Epithelial cell of esophagus (primary cell): ENCODE data around the gene BOD1L1.

ENCODE experiments used
- DNase-seq: peaks from one replicate; pipeline ENCODE4 v3.0.0; 2010; ENCODE audit warnings: low read depth
- H3K4me3 ChIP-seq: 2 replicates; pipeline ENCODE4 v1.5.1; 2011; ENCODE audit warnings: mild to moderate bottlenecking, low read length, control low read depth
- TF ChIP-seq, protein P1 (sequence below): IDR thresholded peaks from 2 replicates; pipeline ENCODE4 v1.5.1; 2011; ENCODE audit warnings: low read depth, mild to moderate bottlenecking, low read length, control low read depth, inconsistent platforms; ENCODE audit not compliant: insufficient read depth; ENCODE audit errors: missing control alignments

Gene BOD1L1

DNA sequence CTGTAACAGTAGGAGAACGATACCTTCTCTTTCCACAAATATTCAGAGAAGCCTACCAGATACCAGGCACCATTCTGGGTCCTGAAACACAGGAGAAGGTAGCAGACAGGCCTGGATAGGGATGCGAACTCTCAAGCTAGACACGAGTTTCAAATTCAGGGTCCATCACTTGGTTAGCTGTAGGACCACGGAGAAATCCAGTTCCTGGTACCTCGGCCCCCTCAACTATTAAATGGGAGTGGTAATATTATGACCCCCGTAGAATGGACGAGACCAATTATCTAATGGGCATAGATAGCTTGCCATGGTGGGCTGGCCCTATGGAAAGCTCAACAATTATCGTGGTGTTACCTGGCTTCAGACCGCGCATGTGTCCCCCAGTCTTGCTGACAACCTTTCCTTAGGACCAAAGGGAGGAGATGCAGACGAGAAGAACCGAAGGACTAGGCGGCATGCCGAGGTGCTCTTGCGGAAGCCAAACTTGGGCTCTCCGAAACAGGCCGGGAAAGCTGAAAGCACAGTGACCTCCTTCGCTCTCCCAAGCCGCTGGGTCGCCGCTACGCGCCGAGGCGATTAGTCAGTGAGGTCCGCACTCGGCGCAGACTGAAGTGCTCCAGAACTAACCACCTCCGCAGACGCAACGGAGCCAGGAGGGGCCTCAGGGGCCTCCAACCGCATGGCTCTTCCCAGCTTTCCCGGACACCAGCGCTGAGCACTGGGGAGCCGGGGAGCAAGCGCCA lies 102.9 kb downstream of the BOD1L1 start:
- TF ChIP-seq, protein P1, sequence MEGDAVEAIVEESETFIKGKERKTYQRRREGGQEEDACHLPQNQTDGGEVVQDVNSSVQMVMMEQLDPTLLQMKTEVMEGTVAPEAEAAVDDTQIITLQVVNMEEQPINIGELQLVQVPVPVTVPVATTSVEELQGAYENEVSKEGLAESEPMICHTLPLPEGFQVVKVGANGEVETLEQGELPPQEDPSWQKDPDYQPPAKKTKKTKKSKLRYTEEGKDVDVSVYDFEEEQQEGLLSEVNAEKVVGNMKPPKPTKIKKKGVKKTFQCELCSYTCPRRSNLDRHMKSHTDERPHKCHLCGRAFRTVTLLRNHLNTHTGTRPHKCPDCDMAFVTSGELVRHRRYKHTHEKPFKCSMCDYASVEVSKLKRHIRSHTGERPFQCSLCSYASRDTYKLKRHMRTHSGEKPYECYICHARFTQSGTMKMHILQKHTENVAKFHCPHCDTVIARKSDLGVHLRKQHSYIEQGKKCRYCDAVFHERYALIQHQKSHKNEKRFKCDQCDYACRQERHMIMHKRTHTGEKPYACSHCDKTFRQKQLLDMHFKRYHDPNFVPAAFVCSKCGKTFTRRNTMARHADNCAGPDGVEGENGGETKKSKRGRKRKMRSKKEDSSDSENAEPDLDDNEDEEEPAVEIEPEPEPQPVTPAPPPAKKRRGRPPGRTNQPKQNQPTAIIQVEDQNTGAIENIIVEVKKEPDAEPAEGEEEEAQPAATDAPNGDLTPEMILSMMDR = no peak
- no peak for DNase-seq
- H3K4me3 ChIP-seq = no peak overlapping the region

DNA sequence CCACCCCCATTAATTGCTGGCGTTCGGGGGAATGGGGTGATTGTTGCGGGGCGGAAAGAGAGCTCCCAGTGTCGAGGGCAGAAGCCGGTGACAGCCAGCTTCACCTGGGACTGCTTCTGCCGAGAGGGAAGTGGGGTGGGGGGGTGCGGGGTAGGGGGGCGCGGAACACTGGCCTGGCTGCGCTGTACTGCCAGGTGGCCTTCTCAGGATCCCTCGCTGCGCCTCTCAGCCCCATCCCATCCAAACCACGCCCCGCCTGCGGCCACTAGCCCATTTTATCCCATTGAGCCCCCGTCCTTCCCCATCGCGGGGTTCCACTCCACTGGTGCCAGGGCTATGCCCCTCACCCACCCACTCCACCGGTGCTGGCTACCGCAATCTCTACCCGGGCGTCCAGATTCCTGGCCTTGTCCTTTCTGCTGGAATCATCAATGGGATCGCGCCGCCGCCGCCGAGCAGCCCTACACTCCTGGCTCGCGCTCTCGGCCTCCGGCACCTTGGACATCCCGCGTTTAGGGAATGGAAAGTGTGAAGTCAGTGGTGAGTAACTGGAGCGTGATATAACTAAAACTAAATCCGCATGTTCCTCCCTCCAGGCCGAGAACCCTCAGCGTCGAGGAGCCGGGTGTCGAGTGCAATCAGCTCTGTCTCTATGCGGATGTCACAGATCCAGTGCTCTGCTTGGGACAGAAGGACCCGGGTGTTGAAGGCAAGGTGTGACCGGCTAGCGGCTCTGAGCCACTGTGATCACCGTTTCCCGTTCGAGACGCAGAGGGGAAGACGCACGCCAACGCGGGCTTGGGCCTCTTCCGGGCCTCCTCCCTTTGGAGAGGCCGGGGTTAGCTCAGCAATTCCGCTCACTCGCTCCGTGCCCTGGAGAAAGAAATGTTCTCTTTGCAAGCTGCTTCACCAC lies 103.7 kb downstream of the BOD1L1 start:
- H3K4me3 ChIP-seq = no peak overlapping the region
- no peak for DNase-seq
- TF ChIP-seq, protein P1 = no peak

DNA sequence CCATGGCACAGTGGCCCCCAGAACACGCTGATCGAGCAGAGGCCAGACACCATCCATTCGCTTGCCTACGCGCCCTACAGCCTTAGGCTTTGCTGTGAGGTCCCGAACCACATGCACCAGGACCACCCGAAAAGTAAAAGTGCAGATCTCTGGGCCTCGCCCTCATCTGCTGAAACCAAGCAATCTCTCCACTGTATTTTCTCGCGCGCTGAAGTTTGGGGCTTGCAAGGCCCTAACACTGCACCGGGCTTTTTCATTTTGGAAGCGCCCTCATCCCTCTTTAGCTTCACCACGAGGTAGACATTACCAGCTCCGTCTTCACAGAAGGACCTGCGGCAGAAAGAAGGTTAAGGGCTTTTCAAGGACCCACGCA lies 104.4 kb downstream of the BOD1L1 start:
- no peak for DNase-seq
- TF ChIP-seq, protein P1 = no peak
- H3K4me3 ChIP-seq = no peak overlapping the region

DNA sequence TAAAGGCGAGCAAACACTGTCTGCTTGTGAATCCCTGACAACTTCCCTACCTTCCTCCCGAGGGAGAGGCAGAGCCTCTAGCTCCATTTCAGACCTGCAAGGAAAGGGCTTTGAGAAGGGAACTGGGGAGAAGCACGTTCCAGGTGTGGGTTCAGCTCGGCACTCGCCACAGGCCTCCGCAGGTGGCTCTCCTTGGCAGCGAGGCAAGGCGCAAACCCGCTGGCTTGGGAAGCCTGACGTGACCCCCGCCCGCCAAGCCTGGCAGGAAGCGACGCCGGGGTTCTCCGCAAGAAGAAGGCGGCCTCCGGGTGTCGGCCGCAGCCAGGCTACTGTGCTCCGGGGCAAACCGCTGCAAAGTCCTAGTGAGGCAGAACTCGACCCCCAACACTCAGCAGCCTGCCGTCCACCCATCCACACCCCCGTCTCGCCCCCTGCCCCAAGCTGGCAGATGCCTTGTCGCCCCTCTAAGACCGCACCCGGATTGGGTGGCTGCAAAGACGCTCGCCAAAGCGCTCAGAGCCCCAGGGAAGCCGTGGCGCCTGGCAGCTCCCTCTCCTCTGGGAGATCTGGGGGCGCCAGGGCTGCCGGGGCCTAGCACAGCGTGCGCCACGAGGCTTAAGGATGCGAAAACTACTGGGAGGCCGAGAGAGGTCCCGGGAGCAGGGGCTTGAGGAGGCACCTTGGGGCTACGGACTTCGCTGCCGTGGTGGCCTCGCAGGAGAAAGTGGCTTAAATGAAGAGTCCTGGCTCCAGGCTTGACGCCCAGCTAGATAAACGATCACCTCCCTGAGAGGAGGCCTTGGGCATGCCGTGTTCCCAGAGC lies 105.0 kb downstream of the BOD1L1 start:
- TF ChIP-seq, protein P1 = no peak
- no peak for DNase-seq
- no peak overlapping the region for H3K4me3 ChIP-seq

DNA sequence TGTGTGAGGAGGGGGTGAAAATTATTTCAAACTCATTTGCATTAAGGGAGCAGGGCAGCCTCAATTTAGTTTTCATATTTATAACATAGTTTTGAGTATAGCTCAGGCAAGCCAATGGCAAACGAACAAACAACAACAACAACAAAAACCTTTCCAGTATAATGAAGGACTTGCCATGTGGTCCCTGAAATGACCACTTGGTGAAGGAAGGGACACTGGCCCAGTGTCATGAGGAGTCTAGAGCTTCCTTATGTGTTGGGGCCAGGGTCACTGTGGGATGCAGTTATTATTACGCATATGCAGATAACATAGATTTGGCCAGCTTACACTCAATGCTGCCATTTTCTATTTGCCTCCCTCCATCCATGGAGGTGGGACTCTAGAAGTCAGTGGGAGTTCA lies 106.5 kb downstream of the BOD1L1 start:
- no peak for DNase-seq
- TF ChIP-seq, protein P1 = no peak
- no peak overlapping the region for H3K4me3 ChIP-seq
